Panc1 (cell line): ENCODE results near the gene FN3KRP. TPM values are rescaled to one million over a fixed set of nuclear protein-coding genes. Genes with fewer than 3 reads are reported as not detected.

ENCODE experiments used
- ATAC-seq: fragments of 200-7000 bp; cut with Tn5 transposase; 2 replicates; pipeline ENCODE4 v1.9.1; 2020; ENCODE audit warnings: mild to moderate bottlenecking, moderate library complexity
- BruUV-seq: library from RNA; stranded (reverse); fragments of 400-500 nt; replicated peaks from 2 replicates; lab custom pipeline; 2021; lab: Mats Ljungman, UMichigan
- CTCF ChIA-PET: fragments of 300-600 bp; sonication (Branson Sonifier 250); formaldehyde crosslinking; loops from one replicate; lab custom pipeline; 2022; ENCODE audit warnings: antibody characterized with exemption; lab: Charles Lee
- POLR2A ChIA-PET: fragments of 300-600 bp; sonication (Branson Sonifier 250); formaldehyde crosslinking; loops from one replicate; lab custom pipeline; 2022; ENCODE audit warnings: antibody characterized with exemption; lab: Charles Lee
- DNase-seq: peaks from one replicate; pipeline ENCODE4 v3.0.0-alpha.2; 2010; ENCODE audit warnings: low read depth, low spot score
- H3K27ac ChIP-seq: 2 replicates; pipeline ENCODE4 v1.5.1; 2011; ENCODE audit warnings: mild to moderate bottlenecking, low read length, inconsistent platforms
- H3K27me3 ChIP-seq: fragments of 200-500 bp; sonication (Bioruptor generic); 2 replicates; pipeline ENCODE4 v1.6.0; 2014; ENCODE audit warnings: low read length, inconsistent platforms; ENCODE audit not compliant: control insufficient read depth, insufficient read depth
- H3K36me3 ChIP-seq: fragments of 200-500 bp; sonication (Bioruptor generic); 2 replicates; pipeline ENCODE4 v1.5.1; 2014; ENCODE audit warnings: inconsistent platforms, mild to moderate bottlenecking, low read length, moderate library complexity; ENCODE audit not compliant: control insufficient read depth, insufficient read depth
- H3K4me1 ChIP-seq: 2 replicates; pipeline ENCODE4 v1.5.1; 2011; ENCODE audit warnings: inconsistent platforms, mild to moderate bottlenecking, low read length, moderate library complexity; ENCODE audit not compliant: control insufficient read depth, insufficient read depth
- H3K4me3 ChIP-seq, 2 experiments: 2 replicates each; pipeline ENCODE4 v1.5.1; 2011 to 2012; ENCODE audit warnings: low read depth in 2 of 2, low read length in 2 of 2, mild to moderate bottlenecking in 2 of 2, inconsistent platforms in 1 of 2, moderate library complexity in 1 of 2
- H3K9me3 ChIP-seq: fragments of 200-500 bp; sonication (Bioruptor generic); 2 replicates; pipeline ENCODE4 v1.5.1; 2014; ENCODE audit warnings: low read depth, mild to moderate bottlenecking, inconsistent platforms, low read length, moderate library complexity; ENCODE audit not compliant: control insufficient read depth, insufficient read depth
- POLR2AphosphoS5 ChIP-seq: IDR thresholded peaks from 2 replicates; pipeline ENCODE4 v1.6.1; 2012; ENCODE audit warnings: mild to moderate bottlenecking, low read depth, low read length, moderate library complexity
- SIN3A ChIP-seq: IDR thresholded peaks from 2 replicates; pipeline ENCODE4 v1.6.1; 2012; ENCODE audit warnings: low read depth, mild to moderate bottlenecking, low read length, moderate library complexity, borderline replicate concordance; ENCODE audit not compliant: insufficient read depth
- TCF7L2 ChIP-seq: IDR thresholded peaks from 2 replicates; pipeline ENCODE4 v1.6.1; 2011; ENCODE audit warnings: mild to moderate bottlenecking, low read depth, low read length, inconsistent platforms
- in situ Hi-C: cut with HindIII; loops from 2 replicates; pipeline ENCODE4 v1.10.0; 2016; ENCODE audit warnings: low sequenced_read_pairs, low pct_unique_long_range_greater_than_20kb
- intact Hi-C: fragments of 100-400 bp; cut with micrococcal nuclease; formaldehyde crosslinking; loops from one replicate; pipeline ENCODE4 v1.10.0; 2022; ENCODE audit not compliant: unreplicated experiment
- total RNA-seq: library from RNA; stranded (reverse); gene quantifications from one replicate; pipeline ENCODE4 v1.2.1, GENCODE V29; 2021; ENCODE audit not compliant: unreplicated experiment
- TF ChIP-seq, protein P1 (sequence below), 2 experiments: IDR thresholded peaks; 2 replicates each; pipeline ENCODE4 v1.6.1; 2011 to 2012; ENCODE audit warnings: low read depth in 2 of 2, control low read depth in 1 of 2, low read length in 1 of 2, mild to moderate bottlenecking in 1 of 2, moderate library complexity in 1 of 2; ENCODE audit not compliant: insufficient read depth in 1 of 2
- TF ChIP-seq, protein P2 (sequence below): fragments of 450-650 bp; IDR thresholded peaks from 2 replicates; pipeline ENCODE4 v1.5.1; 2017; ENCODE audit warnings: mild to moderate bottlenecking

FN3KRP gene
- total RNA-seq, 1 experiment from 2014 or later, result 41.0 TPM

DNA sequence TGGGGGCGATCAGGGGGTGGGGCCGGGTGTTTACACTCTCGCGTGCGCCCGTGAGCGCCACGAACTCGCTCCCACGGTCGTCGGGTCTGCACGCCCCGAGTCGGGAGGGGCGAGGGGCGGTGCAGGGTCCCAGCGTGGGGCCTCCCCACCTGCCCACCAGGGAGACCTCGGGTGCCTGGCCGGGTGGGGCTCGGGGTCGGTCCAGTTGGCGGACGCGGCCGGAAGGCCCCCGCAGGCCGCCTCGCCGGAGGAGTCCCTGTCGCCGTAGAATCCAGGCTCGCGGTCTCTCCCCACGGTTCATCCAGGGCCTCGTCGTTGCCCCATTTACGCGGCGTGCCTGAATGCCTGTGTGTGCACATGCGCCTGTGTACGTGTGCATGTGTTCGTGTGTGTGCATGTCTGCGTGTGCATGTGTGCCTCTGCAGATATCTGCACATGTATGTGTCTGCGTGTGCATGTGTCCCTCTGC is 17.5 kb upstream of the FN3KRP start:
- ATAC-seq (peak; percentile 49), DNase-seq (no peak)
- Histone ChIP-seq H3K4me3 (peak overlapping the region; percentile 62 to 65), H3K27ac (no peak overlapping the region), H3K9me3 (no peaks in the 10 kb centered on the region), H3K4me1 (0 out of 2 replicates have a peak, but pooled peaks cover 5% of the 10 kb centered on the region), H3K27me3 (peaks cover 2% of the 10 kb centered on the region; the same call in 1 of the 2 replicates), H3K36me3 (no peaks in the 10 kb centered on the region)
- TF ChIP-seq SIN3A (peak; percentile 54; the same call in 1 of the 2 replicates), POLR2AphosphoS5 (no peak)
- in situ Hi-C loops (no loop called here), intact Hi-C loops (no loop called here)
- CTCF ChIA-PET, result no interaction called here
- no TSS peak for BruUV-seq
- POLR2A ChIA-PET, result no interaction called here

GRCh38 chr17:82699551-82699950 is 17.0 kb upstream of the FN3KRP start:
- no TSS peak for BruUV-seq
- ATAC-seq, result no peak
- H3K9me3 ChIP-seq, result no peaks in the 10 kb centered on the region
- H3K27ac ChIP-seq, result no peak overlapping the region
- H3K27me3 ChIP-seq, result peaks cover 2% of the 10 kb centered on the region; the same call in 1 of the 2 replicates
- in situ Hi-C loops (no loop called here), intact Hi-C loops (no loop called here)
- no peak for DNase-seq
- ChIA-PET CTCF (no interaction called here), POLR2A (no interaction called here)
- H3K4me1 ChIP-seq, result 0 out of 2 replicates have a peak, but pooled peaks cover 5% of the 10 kb centered on the region
- TF ChIP-seq, protein P1, sequence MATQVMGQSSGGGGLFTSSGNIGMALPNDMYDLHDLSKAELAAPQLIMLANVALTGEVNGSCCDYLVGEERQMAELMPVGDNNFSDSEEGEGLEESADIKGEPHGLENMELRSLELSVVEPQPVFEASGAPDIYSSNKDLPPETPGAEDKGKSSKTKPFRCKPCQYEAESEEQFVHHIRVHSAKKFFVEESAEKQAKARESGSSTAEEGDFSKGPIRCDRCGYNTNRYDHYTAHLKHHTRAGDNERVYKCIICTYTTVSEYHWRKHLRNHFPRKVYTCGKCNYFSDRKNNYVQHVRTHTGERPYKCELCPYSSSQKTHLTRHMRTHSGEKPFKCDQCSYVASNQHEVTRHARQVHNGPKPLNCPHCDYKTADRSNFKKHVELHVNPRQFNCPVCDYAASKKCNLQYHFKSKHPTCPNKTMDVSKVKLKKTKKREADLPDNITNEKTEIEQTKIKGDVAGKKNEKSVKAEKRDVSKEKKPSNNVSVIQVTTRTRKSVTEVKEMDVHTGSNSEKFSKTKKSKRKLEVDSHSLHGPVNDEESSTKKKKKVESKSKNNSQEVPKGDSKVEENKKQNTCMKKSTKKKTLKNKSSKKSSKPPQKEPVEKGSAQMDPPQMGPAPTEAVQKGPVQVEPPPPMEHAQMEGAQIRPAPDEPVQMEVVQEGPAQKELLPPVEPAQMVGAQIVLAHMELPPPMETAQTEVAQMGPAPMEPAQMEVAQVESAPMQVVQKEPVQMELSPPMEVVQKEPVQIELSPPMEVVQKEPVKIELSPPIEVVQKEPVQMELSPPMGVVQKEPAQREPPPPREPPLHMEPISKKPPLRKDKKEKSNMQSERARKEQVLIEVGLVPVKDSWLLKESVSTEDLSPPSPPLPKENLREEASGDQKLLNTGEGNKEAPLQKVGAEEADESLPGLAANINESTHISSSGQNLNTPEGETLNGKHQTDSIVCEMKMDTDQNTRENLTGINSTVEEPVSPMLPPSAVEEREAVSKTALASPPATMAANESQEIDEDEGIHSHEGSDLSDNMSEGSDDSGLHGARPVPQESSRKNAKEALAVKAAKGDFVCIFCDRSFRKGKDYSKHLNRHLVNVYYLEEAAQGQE (IDR thresholded peaks at IDR 0.05; ENCODE audit: insufficient read depth in 1 of 2, low read depth in 2 of 2, low read length in 1 of 2), result no peak
- TF ChIP-seq TCF7L2 (no peak), POLR2AphosphoS5 (no peak), SIN3A (no peak)
- TF ChIP-seq, protein P2, sequence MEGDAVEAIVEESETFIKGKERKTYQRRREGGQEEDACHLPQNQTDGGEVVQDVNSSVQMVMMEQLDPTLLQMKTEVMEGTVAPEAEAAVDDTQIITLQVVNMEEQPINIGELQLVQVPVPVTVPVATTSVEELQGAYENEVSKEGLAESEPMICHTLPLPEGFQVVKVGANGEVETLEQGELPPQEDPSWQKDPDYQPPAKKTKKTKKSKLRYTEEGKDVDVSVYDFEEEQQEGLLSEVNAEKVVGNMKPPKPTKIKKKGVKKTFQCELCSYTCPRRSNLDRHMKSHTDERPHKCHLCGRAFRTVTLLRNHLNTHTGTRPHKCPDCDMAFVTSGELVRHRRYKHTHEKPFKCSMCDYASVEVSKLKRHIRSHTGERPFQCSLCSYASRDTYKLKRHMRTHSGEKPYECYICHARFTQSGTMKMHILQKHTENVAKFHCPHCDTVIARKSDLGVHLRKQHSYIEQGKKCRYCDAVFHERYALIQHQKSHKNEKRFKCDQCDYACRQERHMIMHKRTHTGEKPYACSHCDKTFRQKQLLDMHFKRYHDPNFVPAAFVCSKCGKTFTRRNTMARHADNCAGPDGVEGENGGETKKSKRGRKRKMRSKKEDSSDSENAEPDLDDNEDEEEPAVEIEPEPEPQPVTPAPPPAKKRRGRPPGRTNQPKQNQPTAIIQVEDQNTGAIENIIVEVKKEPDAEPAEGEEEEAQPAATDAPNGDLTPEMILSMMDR, result no peak
- peak overlapping the region; percentile 62 to 65; a peak in 3 of 4 replicates for H3K4me3 ChIP-seq
- no peaks in the 10 kb centered on the region for H3K36me3 ChIP-seq

- ChIA-PET CTCF (no interaction called here), POLR2A (no interaction called here)
- no TSS peak for BruUV-seq
- TF ChIP-seq TCF7L2, result no peak
- no peak for TF ChIP-seq POLR2AphosphoS5
- no peak for TF ChIP-seq SIN3A
- TF ChIP-seq, protein P2, result no peak
- TF ChIP-seq, protein P1 (IDR thresholded peaks at IDR 0.05; ENCODE audit: insufficient read depth in 1 of 2, low read depth in 2 of 2, low read length in 1 of 2), result no peak
- ATAC-seq (no peak), DNase-seq (no peak)
- H3K27ac ChIP-seq, result no peak overlapping the region
- no peak overlapping the region for H3K4me3 ChIP-seq
- 0 out of 2 replicates have a peak, but pooled peaks cover 3% of the 10 kb centered on the region for H3K4me1 ChIP-seq
- H3K36me3 ChIP-seq, result no peaks in the 10 kb centered on the region
- no peaks in the 10 kb centered on the region; the same call in 1 of the 2 replicates for H3K27me3 ChIP-seq
- no peaks in the 10 kb centered on the region for H3K9me3 ChIP-seq
- in situ Hi-C loops (no loop called here), intact Hi-C loops (no loop called here)
Measured at GRCh38 chr17:82702231-82702927, 14.1 kb upstream of the FN3KRP start.
